Measurements from ENCODE around the gene FSTL4.

The FSTL4 gene

GRCh38 chr5:133251296-133252132, 360.8 kb downstream of the FSTL4 start:
- no peak for DNase-seq

- no peak for DNase-seq
Measured at GRCh38 chr5:133250527-133250926, 361.8 kb downstream of the FSTL4 start.

DNA sequence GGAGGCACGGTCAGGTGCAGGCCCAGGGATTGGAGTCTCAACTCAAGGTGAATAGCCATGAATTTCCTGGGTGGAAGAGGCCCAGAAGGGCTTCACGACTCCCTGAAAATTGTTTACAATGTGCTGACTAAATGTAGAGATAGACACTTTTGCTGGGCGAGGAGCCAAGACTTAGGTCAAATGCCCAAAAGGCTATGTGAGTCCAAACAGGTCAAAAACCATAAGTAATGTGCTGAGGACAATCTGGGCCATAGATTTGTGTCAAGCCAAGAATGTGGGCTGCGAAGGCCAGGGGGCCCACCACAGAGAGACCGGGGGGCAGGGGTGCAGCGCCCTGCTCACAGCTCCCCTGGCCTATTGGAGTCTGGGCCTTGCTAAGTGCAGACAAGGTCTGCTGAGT, 362.7 kb downstream of the FSTL4 start:
- no peak for DNase-seq

- peak; percentile 51 for DNase-seq
Measured at GRCh38 chr5:133247881-133248624, 364.3 kb downstream of the FSTL4 start.

GRCh38 chr5:133247151-133247709, 365.1 kb downstream of the FSTL4 start:
- no peak for DNase-seq

- no peak for DNase-seq
Measured at GRCh38 chr5:133246376-133247150, 365.8 kb downstream of the FSTL4 start.

DNA sequence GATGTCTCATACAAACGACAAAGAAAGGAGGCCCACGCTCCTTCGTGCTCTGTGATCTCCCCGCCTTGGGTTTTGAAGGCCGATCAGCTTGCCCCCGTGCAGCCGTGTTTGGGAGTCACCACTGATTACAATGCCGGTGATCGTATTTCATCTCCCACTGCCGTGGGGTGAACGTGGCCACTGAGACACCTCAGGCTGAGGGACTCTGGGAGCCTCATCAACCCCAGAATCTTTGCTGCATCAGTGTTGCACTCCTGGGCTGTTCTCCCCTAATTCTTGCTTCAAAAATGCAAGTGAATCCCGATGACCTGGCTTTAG, 366.3 kb downstream of the FSTL4 start:
- no peak for DNase-seq

DNA sequence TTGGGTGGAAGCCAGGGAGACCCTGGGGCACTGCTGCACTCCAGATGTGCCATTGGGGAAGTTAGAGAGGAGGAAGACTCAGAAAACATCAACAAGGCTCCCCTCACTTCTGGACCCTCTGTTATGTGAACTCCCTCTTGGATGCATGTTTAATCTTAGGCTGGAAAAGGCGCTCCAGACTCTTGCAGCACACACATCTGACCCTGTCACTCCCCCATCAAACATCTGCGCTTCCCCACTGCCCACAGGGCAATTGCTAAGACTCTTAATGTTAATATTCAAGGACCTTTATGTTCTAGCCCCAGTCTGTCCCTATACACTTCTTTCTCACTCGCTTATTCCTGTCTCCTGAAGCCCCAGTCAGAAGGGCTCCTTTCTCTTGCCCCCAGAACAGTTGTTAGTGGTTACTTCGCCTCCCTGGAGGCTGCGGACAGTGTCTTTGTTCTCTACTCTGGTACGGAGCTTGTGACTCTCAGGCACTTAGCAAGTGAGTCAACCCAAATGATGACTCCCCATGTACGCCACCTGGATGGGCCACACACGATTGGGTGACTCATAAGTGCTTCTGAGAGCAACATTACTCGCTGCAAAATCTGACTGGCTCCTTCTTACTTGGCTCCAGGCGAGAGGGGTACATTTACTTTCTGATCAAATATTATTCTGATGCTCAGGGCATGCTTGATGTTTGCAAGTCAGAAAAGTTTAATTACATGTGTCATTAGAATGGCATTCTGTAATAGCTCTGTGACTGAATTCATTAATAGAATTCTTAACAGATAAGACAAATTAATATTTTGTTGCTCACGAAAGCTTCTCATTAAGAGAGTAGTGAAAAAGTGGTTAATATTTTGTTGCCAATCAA, 366.9 kb downstream of the FSTL4 start:
- DNase-seq, result no peak

DNA sequence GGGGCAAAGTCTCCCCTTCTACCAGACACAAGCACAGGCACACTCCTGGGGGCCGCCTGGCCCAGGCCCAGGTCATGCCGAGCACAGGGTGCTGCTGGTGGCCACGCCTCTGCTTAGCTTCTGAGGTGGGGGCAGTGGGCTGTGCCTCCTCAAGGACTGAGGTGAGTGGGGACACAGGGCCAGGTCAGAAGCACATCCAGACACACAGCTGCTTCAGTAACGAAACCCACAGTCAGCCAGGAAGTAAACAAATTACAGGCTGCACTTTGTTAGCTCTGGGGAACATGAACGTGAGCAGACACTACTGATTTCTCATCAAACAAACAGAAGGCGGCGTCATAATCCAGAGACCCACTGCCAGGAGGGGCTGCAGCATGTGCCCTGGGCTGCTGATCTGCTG, 368.1 kb downstream of the FSTL4 start:
- no peak for DNase-seq

DNA sequence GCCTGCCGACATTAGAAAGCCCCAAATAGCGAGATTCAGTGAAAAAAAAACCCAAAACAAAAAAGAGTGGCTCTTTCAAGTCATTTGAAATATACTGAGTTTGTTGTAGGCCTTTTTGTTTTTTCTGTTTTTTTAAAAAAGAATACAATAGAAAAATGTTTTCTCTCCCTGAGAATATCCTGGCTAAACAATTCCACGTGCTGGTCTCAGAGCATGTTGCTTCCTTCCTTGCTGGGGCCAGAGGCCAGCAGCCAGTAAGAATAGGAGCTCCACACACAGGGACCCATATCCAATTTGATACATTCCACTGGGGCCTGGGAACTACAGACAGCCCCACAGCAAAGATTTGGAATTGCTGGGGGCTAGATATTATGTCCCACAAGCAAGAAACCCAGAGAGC, 369.1 kb downstream of the FSTL4 start:
- no peak for DNase-seq

DNA sequence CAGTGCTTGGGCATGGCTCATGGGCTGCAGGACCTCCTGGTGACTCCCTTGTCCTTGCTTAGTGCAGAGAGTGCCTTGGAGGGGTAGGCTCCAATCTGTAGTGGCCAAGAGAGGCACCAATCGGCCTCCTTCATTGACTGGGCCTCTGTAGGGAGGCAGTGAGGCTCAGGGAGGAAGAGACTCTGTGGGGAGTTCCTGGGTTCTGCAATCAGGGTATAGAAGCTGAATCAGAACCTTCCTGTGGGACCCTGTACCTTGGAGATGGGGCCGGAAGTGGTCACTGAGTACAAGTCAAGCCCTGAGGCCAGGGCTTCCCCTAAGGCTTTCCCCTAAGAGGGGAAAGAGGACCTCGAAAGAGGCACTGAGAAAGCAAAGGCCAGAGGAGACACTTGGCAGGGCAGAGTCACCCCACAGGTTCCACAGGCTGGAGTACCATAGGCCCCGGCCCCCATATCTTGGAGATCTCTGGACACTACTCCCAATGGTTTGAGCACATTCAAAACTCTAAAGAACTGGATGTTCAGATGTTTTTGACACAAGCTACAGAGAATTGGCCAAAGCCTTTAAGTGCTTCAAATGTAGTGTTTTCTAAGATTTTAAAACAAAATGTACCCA, 370.0 kb downstream of the FSTL4 start:
- DNase-seq, result peak; percentile 20

DNA sequence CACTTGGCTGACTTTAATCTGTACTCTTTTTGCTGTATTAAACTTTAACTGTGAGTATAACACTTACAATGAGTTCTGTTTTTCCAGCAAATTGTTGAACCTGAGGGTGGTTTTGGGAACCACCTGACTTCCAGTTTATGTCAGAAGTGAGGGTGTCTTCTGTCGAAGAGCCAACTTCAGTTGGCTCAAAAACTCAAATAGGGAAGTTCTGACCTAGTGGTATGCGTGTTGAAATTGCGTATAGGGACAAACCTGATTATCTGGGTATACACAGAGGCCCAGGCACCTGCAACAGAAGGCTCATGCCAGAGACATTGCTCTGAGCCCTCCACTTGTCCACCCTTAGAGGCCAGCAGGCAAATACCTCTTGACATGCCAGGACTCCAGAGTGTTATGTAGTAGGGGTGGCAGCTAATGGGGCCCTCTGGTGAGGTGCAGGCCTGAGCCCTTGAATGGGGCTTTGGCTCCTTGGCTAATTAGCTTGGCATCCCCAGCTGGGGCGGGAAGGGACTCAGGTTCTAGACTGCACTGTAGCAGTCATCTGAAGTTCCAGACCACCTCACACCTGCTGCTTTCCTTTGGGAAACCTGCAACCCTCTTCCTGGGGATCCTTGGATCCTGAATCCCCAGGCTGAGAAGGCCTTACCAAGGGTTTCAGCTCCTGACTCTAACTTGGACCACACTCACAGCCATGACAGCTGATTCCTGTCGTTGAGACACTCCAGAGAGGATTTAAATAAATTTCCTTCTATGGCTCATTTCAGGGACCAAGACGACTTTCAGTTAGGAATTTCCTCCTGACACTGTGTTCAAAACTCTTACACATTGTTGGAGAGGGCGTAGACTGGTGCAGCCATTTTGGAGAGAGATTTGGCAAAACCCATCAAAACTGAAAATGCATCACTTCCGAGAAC, 370.9 kb downstream of the FSTL4 start:
- peak; percentile 29 for DNase-seq

DNA sequence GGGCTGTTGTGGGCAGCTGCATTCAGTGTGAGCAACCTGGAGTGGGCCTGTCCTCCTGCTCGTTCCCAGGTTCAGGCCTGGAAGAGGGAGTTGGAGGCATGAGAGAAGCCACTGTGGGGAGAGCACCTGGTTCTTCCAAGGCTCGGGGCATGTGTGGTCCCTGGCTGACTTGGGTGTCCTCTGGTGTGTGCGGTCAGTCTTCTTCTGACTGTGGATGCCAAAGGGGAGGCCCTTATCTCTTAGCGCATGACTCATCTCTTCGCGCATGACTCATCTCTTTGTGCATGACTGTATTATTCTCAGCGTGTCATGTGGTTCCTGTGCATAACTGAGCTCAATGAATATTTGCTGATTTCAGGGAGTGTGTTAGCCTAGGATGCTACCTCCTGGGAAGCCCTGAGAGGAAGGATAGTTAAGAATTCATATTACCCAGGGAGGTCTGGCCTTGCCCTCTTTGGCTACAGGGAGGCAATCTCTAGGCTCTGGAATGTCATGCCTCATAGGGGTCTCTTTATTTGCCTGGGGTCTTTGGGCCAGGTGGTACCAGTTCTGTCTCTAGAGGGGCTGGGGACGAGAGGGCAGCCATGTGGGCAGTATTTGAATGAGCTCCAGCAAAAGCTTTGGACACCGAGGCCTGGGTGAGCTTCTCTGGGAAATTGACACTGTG, 371.8 kb downstream of the FSTL4 start:
- peak; percentile 89 for DNase-seq

DNA sequence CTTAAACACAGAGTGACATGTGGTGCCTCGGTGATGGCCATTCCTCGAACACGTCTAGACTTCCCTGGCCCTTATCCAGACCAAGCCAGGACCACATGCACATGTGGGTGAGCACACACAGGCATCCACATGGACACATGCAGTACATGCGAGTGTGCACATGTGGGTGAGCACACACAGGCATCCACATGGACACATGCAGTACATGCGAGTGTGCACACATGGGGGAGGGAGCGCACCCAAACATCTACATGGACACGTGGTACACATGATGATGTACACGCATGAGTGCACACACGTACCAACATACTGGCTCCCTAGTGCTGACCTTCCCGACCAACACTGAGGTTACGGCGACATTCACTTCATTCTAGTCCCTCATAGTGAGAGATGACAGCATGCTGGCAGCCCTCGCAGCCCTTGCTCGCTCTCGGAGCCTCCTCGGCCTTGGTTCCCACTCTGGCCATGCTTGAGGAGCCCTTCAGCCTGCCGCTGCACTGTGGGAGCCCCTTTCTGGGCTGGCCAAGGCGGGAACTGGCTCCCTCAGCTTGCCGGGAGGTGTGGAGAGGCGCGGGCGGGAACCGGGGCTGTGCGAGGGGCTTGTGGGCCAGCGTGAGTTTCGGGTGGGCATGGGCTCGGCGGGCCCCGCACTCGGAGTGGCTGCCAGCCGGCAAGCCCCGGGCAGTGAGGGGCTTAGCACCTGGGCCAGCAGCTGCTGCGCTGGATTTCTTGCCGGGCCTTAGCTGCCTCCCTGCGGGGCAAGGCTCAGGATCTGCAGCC, 373.7 kb downstream of the FSTL4 start:
- no peak for DNase-seq

DNA sequence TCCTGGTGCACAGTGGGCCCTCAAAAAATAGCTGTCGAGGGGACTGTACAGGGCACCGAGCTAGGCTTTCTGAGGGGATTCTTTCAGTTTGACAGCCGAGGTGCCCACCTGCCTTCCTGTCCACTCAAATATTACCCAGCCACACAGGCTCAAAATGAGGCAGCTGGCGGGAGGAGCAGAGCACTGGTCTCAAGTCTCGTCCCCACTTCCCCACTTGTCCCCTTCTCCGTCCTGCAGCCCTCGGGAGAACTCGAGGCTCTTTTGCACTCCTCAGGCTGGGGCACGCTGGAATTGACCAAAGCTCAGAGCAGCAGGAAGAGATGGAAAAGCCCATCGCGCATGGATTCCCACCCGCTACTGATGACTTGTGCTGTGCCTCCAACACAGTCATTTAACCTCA, 375.4 kb downstream of the FSTL4 start:
- DNase-seq, result no peak

DNA sequence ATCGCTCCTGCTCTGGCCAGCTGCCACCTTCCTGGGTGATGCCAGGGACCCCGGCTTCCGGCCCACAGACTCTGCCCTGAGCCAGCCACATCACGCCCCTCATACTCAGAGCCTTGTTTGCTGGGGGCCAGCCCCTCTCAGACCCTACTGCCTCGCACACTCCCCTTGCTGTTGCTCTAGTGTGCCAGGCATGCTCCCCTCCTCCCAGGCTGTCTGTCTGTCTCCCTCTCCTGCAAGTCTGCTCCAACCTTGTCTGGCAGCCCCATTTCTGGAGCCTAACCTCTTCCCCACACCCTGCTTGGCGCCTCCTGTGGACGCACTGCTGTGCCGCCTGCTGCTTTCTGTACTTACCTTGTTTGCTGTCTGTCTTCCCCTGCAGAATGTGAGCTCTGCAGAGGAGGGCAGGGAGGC, 375.8 kb downstream of the FSTL4 start:
- no peak for DNase-seq

DNA sequence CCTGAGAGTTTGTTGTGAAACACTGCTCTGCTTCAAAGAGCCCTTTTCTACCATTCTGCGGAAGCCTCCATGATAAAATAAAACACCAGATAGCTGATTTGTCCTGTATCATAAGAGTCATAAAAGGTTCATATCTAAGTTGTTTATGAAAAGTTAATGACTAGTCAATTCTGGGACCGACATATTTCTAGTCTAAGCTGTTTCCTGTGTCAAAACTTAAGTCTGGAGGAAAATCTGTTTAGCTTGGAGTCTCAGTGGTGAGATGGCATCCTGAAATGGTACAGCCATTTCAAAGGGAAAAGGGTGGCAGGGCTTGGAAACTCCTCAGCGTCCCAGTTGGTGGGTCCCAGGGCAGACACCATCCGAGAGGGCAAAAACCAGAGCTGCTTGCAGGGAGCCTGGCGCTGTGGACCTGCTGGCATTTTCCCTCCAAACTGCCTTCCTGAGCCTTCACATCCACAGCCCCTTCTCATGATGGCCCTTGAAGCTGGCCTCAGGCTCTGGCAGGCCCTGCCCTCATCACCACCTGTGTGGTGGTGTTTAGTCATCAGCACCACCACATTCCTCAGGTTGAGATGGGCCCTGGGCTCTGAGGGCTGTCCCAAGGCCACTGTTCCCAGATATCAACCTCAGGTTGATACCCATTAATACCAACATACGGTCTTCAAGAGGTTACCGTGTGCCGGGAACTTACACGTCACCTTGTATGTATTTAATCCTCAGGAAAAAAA, 376.5 kb downstream of the FSTL4 start:
- no peak for DNase-seq

DNA sequence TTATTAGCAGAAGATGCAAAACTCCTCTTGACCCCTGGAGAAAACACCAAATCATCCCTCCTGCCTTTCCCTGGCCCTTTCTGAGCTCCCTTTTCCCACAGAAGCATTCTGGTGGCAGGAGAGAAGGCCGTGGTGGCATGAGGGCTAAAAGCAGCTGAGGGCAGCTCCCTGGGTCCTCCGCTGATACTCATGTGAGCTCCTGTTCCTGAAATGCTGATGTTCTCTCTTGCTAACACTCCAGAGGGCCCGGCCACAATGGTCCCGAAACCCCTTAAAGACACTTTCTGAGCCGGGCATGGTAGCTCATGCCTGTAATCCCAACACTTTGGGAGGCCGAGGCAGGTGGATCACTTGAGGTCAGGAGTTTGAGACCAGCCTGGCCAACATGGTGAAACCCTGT, 377.4 kb downstream of the FSTL4 start:
- no peak for DNase-seq

GRCh38 chr5:133234273-133234672, 378.1 kb downstream of the FSTL4 start:
- DNase-seq, result no peak
